Fibroblast of pulmonary artery (primary cell): Measurements from ENCODE around the gene SHANK3.

Experiments used
- DNase-seq: peaks from one replicate; pipeline ENCODE4 v3.0.0-alpha.2; 2010; ENCODE audit warnings: low read depth
- H3K4me3 ChIP-seq: replicated peaks from 2 replicates; pipeline ENCODE4 v1.5.1; 2011; ENCODE audit warnings: low read depth, mild to moderate bottlenecking, control low read depth, low read length, moderate library complexity
- CTCF ChIP-seq: IDR thresholded peaks from 2 replicates; pipeline ENCODE4 v1.5.1; 2011; ENCODE audit warnings: mild to moderate bottlenecking, control low read depth, low read length, inconsistent platforms; ENCODE audit errors: missing control alignments

SHANK3 gene

GRCh38 chr22:50697667-50698506 is 25.3 kb downstream of the SHANK3 start:
- no peak for TF ChIP-seq CTCF
- peak overlapping the region; percentile 51 for H3K4me3 ChIP-seq
- DNase-seq: no peak

GRCh38 chr22:50698546-50698945 is 25.9 kb downstream of the SHANK3 start:
- no peak overlapping the region for H3K4me3 ChIP-seq
- no peak for TF ChIP-seq CTCF
- DNase-seq: no peak

DNA sequence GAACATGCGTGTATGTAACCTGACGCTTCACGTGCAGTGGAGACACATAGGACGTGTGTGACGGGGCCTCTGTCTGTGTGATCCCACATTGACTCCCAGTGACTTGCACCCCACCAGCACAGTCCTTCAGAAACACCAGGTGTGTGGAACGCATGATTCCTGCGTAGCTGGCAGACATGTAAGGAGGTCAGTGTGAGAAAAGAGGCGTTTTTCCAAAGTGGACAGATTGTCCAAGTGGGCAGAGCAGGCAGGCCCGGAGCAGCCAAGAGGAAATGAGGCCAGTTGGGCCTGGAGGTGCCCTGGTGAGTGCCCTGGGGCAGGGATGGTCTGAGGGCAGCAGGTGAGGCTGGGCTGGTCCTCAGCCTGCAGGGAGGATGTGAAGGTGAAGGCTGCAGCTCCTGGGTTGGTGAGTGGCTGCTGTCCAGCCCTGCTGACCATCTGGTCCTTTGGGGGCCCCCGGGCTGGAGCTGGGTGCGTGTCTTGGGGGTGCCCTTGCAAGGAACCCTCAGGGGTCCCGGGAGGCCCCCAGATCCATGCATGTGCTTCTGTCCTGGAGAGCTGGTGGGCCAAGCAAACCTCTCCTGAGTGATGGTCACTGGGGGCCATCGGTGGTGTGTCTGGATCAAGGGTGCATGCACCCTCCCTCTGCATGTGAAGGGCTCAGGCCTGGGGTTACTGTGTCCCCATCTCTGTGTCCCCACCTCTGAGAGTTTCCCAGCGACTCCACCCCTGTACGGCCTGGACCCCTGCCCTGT is 26.6 kb downstream of the SHANK3 start:
- no peak overlapping the region for H3K4me3 ChIP-seq
- DNase-seq: no peak
- no peak for TF ChIP-seq CTCF

DNA sequence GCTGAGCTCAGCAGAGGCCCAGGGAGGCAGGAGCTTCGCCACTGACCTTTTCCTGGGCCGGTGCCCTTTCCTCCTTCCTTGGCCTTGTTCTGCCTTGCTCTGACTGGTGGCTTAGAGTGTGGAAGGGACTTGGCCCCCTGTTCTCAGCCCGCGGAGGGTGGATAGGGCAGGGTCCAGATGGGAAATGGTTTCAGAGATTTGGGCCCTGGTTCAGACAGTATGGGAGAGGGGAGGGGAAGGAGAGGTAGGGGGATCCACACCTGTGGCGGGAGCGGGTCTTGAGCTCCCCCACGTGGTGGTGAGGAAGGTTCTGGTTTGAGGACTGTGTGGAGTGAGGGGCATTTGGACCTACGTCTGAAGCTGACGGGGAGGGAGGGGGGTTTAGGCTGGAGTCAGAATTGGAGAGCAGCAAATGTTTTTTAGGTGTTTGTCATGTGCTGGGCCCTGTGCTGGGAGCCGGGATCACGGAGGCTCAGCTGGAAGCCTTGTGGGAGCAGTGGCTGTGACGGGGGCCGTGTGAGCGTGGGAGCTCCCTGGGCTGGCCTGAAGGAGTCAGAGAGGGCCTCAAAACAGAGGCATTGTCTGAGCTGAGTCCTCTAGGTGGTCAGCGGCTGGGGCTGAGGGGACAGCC is 27.2 kb downstream of the SHANK3 start:
- DNase-seq: no peak
- peak; percentile 19 for TF ChIP-seq CTCF
- no peak overlapping the region for H3K4me3 ChIP-seq

DNA sequence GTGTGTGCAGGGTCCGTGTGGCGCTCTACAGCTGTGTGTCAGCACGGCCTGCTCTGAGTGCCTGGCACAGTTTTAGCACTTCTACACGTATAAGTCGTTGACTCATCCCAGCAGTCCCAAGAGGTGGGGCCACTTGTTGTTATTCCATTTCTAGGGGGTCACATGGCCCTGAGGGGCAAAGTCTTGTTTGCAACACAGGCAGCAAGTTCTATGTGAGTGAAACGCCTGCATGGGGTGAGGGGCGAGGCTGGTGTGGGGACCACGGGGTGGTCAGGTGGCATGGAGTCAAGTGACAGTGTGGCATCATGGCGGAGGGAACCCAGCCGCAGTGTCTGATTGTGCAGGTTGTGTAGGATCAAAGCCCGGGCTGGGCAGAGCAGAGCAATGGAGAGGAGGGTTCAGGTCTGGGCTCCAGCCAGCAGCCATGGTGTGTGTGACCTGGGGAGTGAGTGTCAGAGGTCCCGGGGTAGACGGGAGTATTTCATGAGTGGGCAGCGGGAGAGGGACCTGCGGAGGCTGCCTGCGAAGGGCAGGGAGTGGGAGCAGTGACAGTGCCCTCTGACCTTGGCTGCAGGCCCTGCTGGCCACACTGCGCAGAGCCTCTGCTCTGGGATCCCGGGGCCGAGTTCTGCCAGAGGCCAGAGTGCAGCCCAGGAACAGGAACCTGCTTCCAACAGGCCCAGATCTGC is 27.9 kb downstream of the SHANK3 start:
- DNase-seq: no peak
- TF ChIP-seq CTCF: no peak
- no peak overlapping the region for H3K4me3 ChIP-seq

GRCh38 chr22:50701076-50701419 is 28.4 kb downstream of the SHANK3 start:
- DNase-seq: no peak
- H3K4me3 ChIP-seq: no peak overlapping the region
- TF ChIP-seq CTCF: no peak
